ENCODE results near the gene KRT222. TPM values are rescaled to one million over a fixed set of nuclear protein-coding genes. Genes with fewer than 3 reads are reported as not detected.

Gene KRT222
- total RNA-seq, 2 donors from 2014 or later = 0.63 to 0.81 TPM

GRCh38 chr17:40695874-40696472 is 31.0 kb upstream of the KRT222 start:
- H3K4me1 ChIP-seq (ENCODE audit: control insufficient read depth in 1 of 2, low read depth in 2 of 2) = no peaks in the 10 kb centered on the region
- no peaks in the 10 kb centered on the region for H3K36me3 ChIP-seq
- no peaks in the 10 kb centered on the region for H3K27me3 ChIP-seq (replicated peaks; ENCODE audit: insufficient read depth)
- no peak for TF ChIP-seq CTCF (IDR thresholded peaks at IDR 0.05)
- DNase-seq (ENCODE audit: low spot score) (no peak), ATAC-seq (ENCODE audit: insufficient number of reproducible peaks, low FRiP score, low read depth) (no peak)
- no peaks in the 10 kb centered on the region for H3K9me3 ChIP-seq
- no peak overlapping the region for H3K4me3 ChIP-seq
- no peak overlapping the region for H3K27ac ChIP-seq

DNA sequence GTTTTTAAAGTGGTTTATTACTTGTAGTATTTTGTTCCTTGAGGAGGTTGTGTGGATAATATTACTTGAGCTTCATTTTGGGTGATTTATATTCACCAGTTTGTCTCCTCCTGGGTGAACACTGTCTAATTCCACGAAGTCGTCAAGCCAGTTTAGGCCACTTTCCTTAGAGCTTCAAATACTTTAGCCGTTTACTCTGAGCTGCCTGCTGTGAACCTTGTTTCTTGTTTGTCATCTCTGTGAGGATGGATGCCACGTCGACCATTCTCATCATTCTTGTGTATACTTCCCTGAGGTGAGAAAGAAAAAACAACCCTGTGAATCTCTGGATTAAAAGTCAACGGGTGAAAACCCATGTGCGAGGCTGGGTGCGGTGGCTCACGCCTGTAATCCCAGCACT is 29.6 kb upstream of the KRT222 start:
- H3K4me1 ChIP-seq (ENCODE audit: control insufficient read depth in 1 of 2, low read depth in 2 of 2) = no peaks in the 10 kb centered on the region
- DNase-seq (ENCODE audit: low spot score) (no peak), ATAC-seq (ENCODE audit: insufficient number of reproducible peaks, low FRiP score, low read depth) (no peak)
- no peaks in the 10 kb centered on the region for H3K27me3 ChIP-seq (replicated peaks; ENCODE audit: insufficient read depth)
- H3K9me3 ChIP-seq = no peaks in the 10 kb centered on the region
- no peak overlapping the region for H3K27ac ChIP-seq
- no peak overlapping the region for H3K4me3 ChIP-seq
- no peaks in the 10 kb centered on the region for H3K36me3 ChIP-seq
- no peak for TF ChIP-seq CTCF (IDR thresholded peaks at IDR 0.05)

- no peaks in the 10 kb centered on the region for H3K27me3 ChIP-seq (replicated peaks; ENCODE audit: insufficient read depth)
- H3K27ac ChIP-seq = no peak overlapping the region
- H3K4me3 ChIP-seq = no peak overlapping the region
- TF ChIP-seq CTCF (IDR thresholded peaks at IDR 0.05) = no peak
- no peak for ATAC-seq (ENCODE audit: insufficient number of reproducible peaks, low FRiP score, low read depth)
- H3K9me3 ChIP-seq = no peaks in the 10 kb centered on the region
- H3K36me3 ChIP-seq = no peaks in the 10 kb centered on the region
- DNase-seq (ENCODE audit: low spot score) = no peak
- H3K4me1 ChIP-seq (ENCODE audit: control insufficient read depth in 1 of 2, low read depth in 2 of 2) = no peaks in the 10 kb centered on the region
Observed at GRCh38 chr17:40687106-40687505, 22.1 kb upstream of the KRT222 start.

DNA sequence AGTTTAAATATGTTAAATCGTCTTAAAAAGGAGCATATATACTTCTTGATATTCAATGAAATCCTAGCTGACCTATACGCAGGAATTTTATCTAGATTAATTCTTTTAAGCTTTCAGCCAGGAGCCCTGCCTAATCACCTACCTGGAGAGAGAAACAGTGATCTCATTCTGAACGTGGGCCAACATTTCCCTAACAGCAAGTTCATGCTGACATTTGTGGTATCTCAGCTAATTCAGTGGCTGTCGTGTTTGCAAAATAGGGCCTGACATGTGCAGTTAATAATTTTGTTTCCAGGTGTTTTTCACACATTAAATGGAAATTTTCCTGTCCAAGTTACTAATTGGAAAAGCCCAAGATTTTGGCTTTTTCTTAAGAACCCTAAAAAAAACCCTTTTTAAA is 21.2 kb upstream of the KRT222 start:
- ATAC-seq (ENCODE audit: insufficient number of reproducible peaks, low FRiP score, low read depth) = no peak
- Histone ChIP-seq H3K27ac (no peak overlapping the region), H3K9me3 (no peaks in the 10 kb centered on the region), H3K4me3 (no peak overlapping the region), H3K36me3 (no peaks in the 10 kb centered on the region), H3K27me3 (replicated peaks; ENCODE audit: insufficient read depth) (peaks cover under 1% of the 10 kb centered on the region), H3K4me1 (ENCODE audit: control insufficient read depth in 1 of 2, low read depth in 2 of 2) (no peaks in the 10 kb centered on the region)
- TF ChIP-seq CTCF (IDR thresholded peaks at IDR 0.05) = no peak
- no peak for DNase-seq (ENCODE audit: low spot score)

- Histone ChIP-seq H3K4me1 (ENCODE audit: control insufficient read depth in 1 of 2, low read depth in 2 of 2) (no peaks in the 10 kb centered on the region), H3K36me3 (no peaks in the 10 kb centered on the region), H3K27ac (no peak overlapping the region), H3K4me3 (no peak overlapping the region), H3K9me3 (no peaks in the 10 kb centered on the region), H3K27me3 (replicated peaks; ENCODE audit: insufficient read depth) (peaks cover 8% of the 10 kb centered on the region)
- ATAC-seq (ENCODE audit: insufficient number of reproducible peaks, low FRiP score, low read depth) (no peak), DNase-seq (ENCODE audit: low spot score) (no peak)
- no peak for TF ChIP-seq CTCF (IDR thresholded peaks at IDR 0.05)
Observed at GRCh38 chr17:40680998-40681397, 16.0 kb upstream of the KRT222 start.

Data from thoracic aorta (tissue), 2 donors.